Activated naive CD4-positive, alpha-beta T cell treated with anti-CD3 and anti-CD28 coated beads for 36 hours (primary cell): ENCODE data around the gene PDLIM5. TPM values are rescaled to one million over a fixed set of nuclear protein-coding genes. Genes with fewer than 3 reads are reported as not detected.
A peak's percentile ranks its signal among the peaks of the same experiment; 100 is the strongest.
"Not testable (repeated sequence)": the region's sequence is repeated elsewhere in the genome, so short reads cannot be mapped to it uniquely, and the experiment has no call there.

Experiments used
- CTCF ChIA-PET: fragments of 350-600 bp; sonication (Branson Sonifier 250); formaldehyde crosslinking; loops from one replicate; lab custom pipeline; 2021; ENCODE audit warnings: antibody characterized with exemption; lab: Charles Lee
- DNase-seq: peaks from one replicate; pipeline ENCODE4 v3.0.0-alpha.2; 2020
- H3K27ac Mint-ChIP-seq: one replicate; pipeline ENCODE4 v1.8.0; 2021; ENCODE audit warnings: mild to moderate bottlenecking, mixed read lengths
- H3K27me3 Mint-ChIP-seq: one replicate; pipeline ENCODE4 v1.8.0; 2021; ENCODE audit warnings: low read depth, mixed read lengths
- H3K36me3 Mint-ChIP-seq: one replicate; pipeline ENCODE4 v1.8.0; 2021; ENCODE audit warnings: low read depth, mixed read lengths
- H3K4me1 Mint-ChIP-seq: one replicate; pipeline ENCODE4 v1.8.0; 2021; ENCODE audit warnings: low read depth, mixed read lengths
- H3K4me3 Mint-ChIP-seq: one replicate; pipeline ENCODE4 v1.8.0; 2021; ENCODE audit warnings: mild to moderate bottlenecking, moderate library complexity, mixed read lengths
- H3K9me3 Mint-ChIP-seq: one replicate; pipeline ENCODE4 v1.8.0; 2021; ENCODE audit warnings: mixed read lengths
- intact Hi-C: fragments of 100-400 bp; cut with micrococcal nuclease; formaldehyde crosslinking; loops from one replicate; pipeline ENCODE4 v1.15.1; 2023
- total RNA-seq, 2 experiments: library from RNA; stranded (reverse); gene quantifications; one replicate each; pipeline ENCODE4 v1.2.3, GENCODE V29; 2021

PDLIM5 gene
- total RNA-seq, 2 experiments from 2014 or later, result 19.0 to 22.2 TPM

- no peaks in the 10 kb centered on the region for H3K9me3 Mint-ChIP-seq
- H3K4me1 Mint-ChIP-seq, result peaks cover 11% of the 10 kb centered on the region
- H3K27me3 Mint-ChIP-seq, result no peaks in the 10 kb centered on the region
- CTCF ChIA-PET, result no interaction called here
- H3K36me3 Mint-ChIP-seq, result no peaks in the 10 kb centered on the region
- no peak overlapping the region for H3K27ac Mint-ChIP-seq
- no peak overlapping the region for H3K4me3 Mint-ChIP-seq
- intact Hi-C loops, result no loop called here
- no peak for DNase-seq
These were observed 161.5 kb downstream of the PDLIM5 start for GRCh38 chr4:94613248-94613647.

GRCh38 chr4:94615451-94615850, 163.7 kb downstream of the PDLIM5 start:
- CTCF ChIA-PET, result interaction anchor here (0.5 kb wide), 1 partner anchor 364 kb away, joined by 3 read pairs; no protein-coding TSS in a partner anchor
- H3K27ac Mint-ChIP-seq, result no peak overlapping the region
- H3K4me1 Mint-ChIP-seq, result peaks cover 6% of the 10 kb centered on the region
- no peaks in the 10 kb centered on the region for H3K36me3 Mint-ChIP-seq
- no peak for DNase-seq
- no peaks in the 10 kb centered on the region for H3K27me3 Mint-ChIP-seq
- intact Hi-C loops, result no loop called here
- H3K9me3 Mint-ChIP-seq, result no peaks in the 10 kb centered on the region
- H3K4me3 Mint-ChIP-seq, result no peak overlapping the region

- no peaks in the 10 kb centered on the region for H3K27me3 Mint-ChIP-seq
- no peak overlapping the region for H3K4me3 Mint-ChIP-seq
- intact Hi-C loops, result loop anchor here (1.0 to 2.0 kb wide), 3 partner anchors 109 to 504 kb away; no protein-coding TSS in a partner anchor
- CTCF ChIA-PET, result interaction anchor here (0.7 to 1.9 kb wide), 4 partner anchors 9 to 214 kb away, joined by 3 to 6 read pairs (median 3); no protein-coding TSS in a partner anchor
- no peaks in the 10 kb centered on the region for H3K4me1 Mint-ChIP-seq
- no peak overlapping the region for H3K27ac Mint-ChIP-seq
- H3K9me3 Mint-ChIP-seq, result no peaks in the 10 kb centered on the region
- DNase-seq, result peak; percentile 34
- no peaks in the 10 kb centered on the region for H3K36me3 Mint-ChIP-seq
These were observed 169.8 kb downstream of the PDLIM5 start for GRCh38 chr4:94621491-94622080.

GRCh38 chr4:94623126-94623911, 171.6 kb downstream of the PDLIM5 start:
- Mint-ChIP-seq H3K4me1 (no peaks in the 10 kb centered on the region), H3K27ac (no peak overlapping the region), H3K27me3 (no peaks in the 10 kb centered on the region), H3K9me3 (no peaks in the 10 kb centered on the region), H3K36me3 (no peaks in the 10 kb centered on the region), H3K4me3 (no peak overlapping the region)
- CTCF ChIA-PET, result no interaction called here
- intact Hi-C loops, result no loop called here
- DNase-seq, result no peak

DNA sequence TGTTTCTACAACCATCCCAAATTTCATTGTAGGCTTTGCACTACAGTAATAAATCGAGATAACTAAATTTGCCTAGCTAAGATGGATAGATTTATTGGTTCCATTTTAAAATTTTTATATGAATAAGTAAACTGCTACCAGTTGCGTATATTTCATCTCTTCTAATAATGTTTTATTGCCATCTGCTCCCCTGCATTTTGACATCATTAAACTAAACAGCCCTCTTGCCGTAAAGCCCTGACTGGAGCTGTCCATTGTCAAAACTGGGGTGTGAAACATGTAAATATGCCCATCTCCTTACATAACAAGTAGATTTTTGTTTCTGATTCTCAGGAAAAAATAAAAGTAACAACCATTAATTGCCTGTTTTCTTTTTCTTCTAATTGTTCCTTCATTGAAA, 175.2 kb downstream of the PDLIM5 start:
- Mint-ChIP-seq H3K9me3 (no peaks in the 10 kb centered on the region), H3K4me1 (no peaks in the 10 kb centered on the region), H3K4me3 (no peak overlapping the region), H3K27ac (no peak overlapping the region), H3K27me3 (no peaks in the 10 kb centered on the region), H3K36me3 (peaks cover 2% of the 10 kb centered on the region)
- DNase-seq, result no peak
- intact Hi-C loops, result no loop called here
- CTCF ChIA-PET, result no interaction called here

GRCh38 chr4:94629058-94629457, 177.3 kb downstream of the PDLIM5 start:
- H3K9me3 Mint-ChIP-seq, H3K27me3 Mint-ChIP-seq, H3K4me1 Mint-ChIP-seq, H3K27ac Mint-ChIP-seq, intact Hi-C loops, DNase-seq, CTCF ChIA-PET, H3K36me3 Mint-ChIP-seq, H3K4me3 Mint-ChIP-seq: not testable (repeated sequence)

GRCh38 chr4:94629837-94630236, 178.1 kb downstream of the PDLIM5 start:
- Mint-ChIP-seq H3K27ac (no peak overlapping the region), H3K4me1 (no peaks in the 10 kb centered on the region), H3K36me3 (peaks cover 2% of the 10 kb centered on the region), H3K9me3 (no peaks in the 10 kb centered on the region), H3K4me3 (no peak overlapping the region), H3K27me3 (no peaks in the 10 kb centered on the region)
- intact Hi-C loops, result no loop called here
- no peak for DNase-seq
- CTCF ChIA-PET, result interaction anchor here (1.8 kb wide), 1 partner anchor 9 kb away, joined by 6 read pairs; no protein-coding TSS in a partner anchor

GRCh38 chr4:94634271-94634670, 182.5 kb downstream of the PDLIM5 start:
- Mint-ChIP-seq H3K36me3 (peaks cover 2% of the 10 kb centered on the region), H3K9me3 (no peaks in the 10 kb centered on the region), H3K4me3 (no peak overlapping the region), H3K4me1 (no peaks in the 10 kb centered on the region), H3K27ac (no peak overlapping the region), H3K27me3 (no peaks in the 10 kb centered on the region)
- CTCF ChIA-PET, result no interaction called here
- intact Hi-C loops, result no loop called here
- no peak for DNase-seq

- Mint-ChIP-seq H3K27me3 (no peaks in the 10 kb centered on the region), H3K36me3 (peaks cover 2% of the 10 kb centered on the region), H3K4me1 (no peaks in the 10 kb centered on the region), H3K9me3 (no peaks in the 10 kb centered on the region), H3K4me3 (no peak overlapping the region), H3K27ac (no peak overlapping the region)
- DNase-seq, result no peak
- intact Hi-C loops, result no loop called here
- CTCF ChIA-PET, result no interaction called here
These were observed 183.4 kb downstream of the PDLIM5 start for GRCh38 chr4:94635177-94635576.

DNA sequence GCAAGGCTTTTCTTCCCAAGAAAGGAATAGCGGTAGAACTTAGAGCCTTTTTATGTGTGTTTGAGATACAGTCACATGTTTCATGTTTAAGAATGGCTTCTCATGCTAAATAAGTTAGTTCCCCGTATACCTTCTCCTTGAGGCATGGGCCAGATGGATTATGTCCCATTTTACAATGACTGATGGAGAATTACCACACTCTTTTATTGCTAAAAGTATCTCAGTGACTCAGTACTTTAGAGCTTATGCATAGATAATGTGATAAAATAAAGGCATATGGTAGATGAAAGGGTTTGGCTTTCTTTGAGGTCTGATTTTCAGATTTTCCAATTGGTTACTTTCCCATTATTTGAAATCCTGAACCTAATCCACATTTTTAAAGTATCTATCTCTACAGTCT, 184.3 kb downstream of the PDLIM5 start:
- Mint-ChIP-seq H3K4me1 (no peaks in the 10 kb centered on the region), H3K4me3 (no peak overlapping the region), H3K9me3 (no peaks in the 10 kb centered on the region), H3K36me3 (peaks cover 2% of the 10 kb centered on the region), H3K27me3 (no peaks in the 10 kb centered on the region), H3K27ac (no peak overlapping the region)
- CTCF ChIA-PET, result no interaction called here
- intact Hi-C loops, result no loop called here
- no peak for DNase-seq

DNA sequence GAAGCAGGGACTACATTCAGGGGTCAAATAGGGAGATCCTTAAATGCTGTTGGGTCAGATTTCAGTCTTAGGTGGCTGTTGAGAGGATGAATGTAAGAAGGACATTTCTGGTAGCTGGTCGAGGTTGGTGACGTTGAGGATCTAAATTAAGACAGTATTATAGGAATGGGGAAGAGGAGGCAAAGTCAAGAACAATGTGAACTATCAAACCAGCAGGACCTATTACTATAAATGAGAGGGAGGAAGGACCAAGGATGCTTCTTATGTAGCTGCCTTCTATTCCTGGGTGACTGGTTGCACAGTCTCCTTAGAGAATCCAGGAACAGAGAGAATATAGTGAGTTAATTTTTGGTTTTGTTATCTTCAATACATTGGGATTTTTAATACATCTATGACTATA, 187.6 kb downstream of the PDLIM5 start:
- Mint-ChIP-seq H3K4me1 (no peaks in the 10 kb centered on the region), H3K27ac (no peak overlapping the region), H3K9me3 (no peaks in the 10 kb centered on the region), H3K4me3 (no peak overlapping the region), H3K36me3 (peaks cover 4% of the 10 kb centered on the region), H3K27me3 (no peaks in the 10 kb centered on the region)
- no peak for DNase-seq
- intact Hi-C loops, result no loop called here
- CTCF ChIA-PET, result no interaction called here

DNA sequence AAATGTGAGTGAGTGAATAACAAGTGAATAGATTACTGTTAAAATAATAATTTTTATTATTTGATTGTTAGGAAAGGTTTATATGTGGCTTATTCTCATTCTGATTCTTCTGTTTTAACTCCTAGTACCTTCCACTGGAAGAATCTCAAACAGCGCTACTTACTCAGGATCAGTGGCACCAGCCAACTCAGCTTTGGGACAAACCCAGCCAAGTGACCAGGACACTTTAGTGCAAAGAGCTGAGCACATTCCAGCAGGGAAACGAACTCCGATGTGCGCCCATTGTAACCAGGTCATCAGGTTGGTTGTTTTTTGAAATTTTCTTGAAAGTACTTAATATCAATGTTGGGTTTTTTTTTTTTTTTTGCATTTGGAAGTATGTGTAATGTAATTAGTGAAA, 188.4 kb downstream of the PDLIM5 start:
- CTCF ChIA-PET, result interaction anchor here (0.6 kb wide), 1 partner anchor 151 kb away, joined by 6 read pairs; no protein-coding TSS in a partner anchor
- Mint-ChIP-seq H3K36me3 (peaks cover 6% of the 10 kb centered on the region), H3K4me1 (no peaks in the 10 kb centered on the region), H3K27me3 (no peaks in the 10 kb centered on the region), H3K27ac (no peak overlapping the region), H3K9me3 (no peaks in the 10 kb centered on the region), H3K4me3 (no peak overlapping the region)
- DNase-seq, result no peak
- intact Hi-C loops, result no loop called here
